HG03558 (cell line): ENCODE results near the gene ASTE1.
"Not testable (repeated sequence)": the region's sequence is repeated elsewhere in the genome, so short reads cannot be mapped to it uniquely, and the experiment has no call there.

Source experiments
- ATAC-seq: cut with Tn5 transposase; IDR thresholded peaks from one replicate; pipeline ENCODE4 v1.9.1; 2021; ENCODE audit warnings: moderate number of reproducible peaks; ENCODE audit not compliant: unreplicated experiment; ENCODE audit errors: extremely low read depth

Gene ASTE1

GRCh38 chr3:131009698-131010097 is 16.9 kb downstream of the ASTE1 start:
- ATAC-seq, result no peak

GRCh38 chr3:131008326-131008725 is 18.3 kb downstream of the ASTE1 start:
- ATAC-seq, result no peak

- ATAC-seq, result no peak
Measured at GRCh38 chr3:131007782-131008181, 18.8 kb downstream of the ASTE1 start.

- no peak for ATAC-seq
Measured at GRCh38 chr3:131007256-131007655, 19.4 kb downstream of the ASTE1 start.

- ATAC-seq, result no peak
Measured at GRCh38 chr3:131004603-131005002, 22.0 kb downstream of the ASTE1 start.

GRCh38 chr3:131001071-131001470 is 25.6 kb downstream of the ASTE1 start:
- ATAC-seq, result no peak

- no peak for ATAC-seq
Measured at GRCh38 chr3:130997289-130997688, 29.3 kb downstream of the ASTE1 start.

GRCh38 chr3:130992344-130992743 is 34.3 kb downstream of the ASTE1 start:
- ATAC-seq, result no peak

GRCh38 chr3:130991126-130991525 is 35.5 kb downstream of the ASTE1 start:
- no peak for ATAC-seq

GRCh38 chr3:130990282-130990681 is 36.3 kb downstream of the ASTE1 start:
- ATAC-seq, result no peak

GRCh38 chr3:130981469-130981868 is 45.2 kb downstream of the ASTE1 start:
- no peak for ATAC-seq

- no peak for ATAC-seq
Measured at GRCh38 chr3:130979117-130979516, 47.5 kb downstream of the ASTE1 start.

GRCh38 chr3:130976706-130977105 is 49.9 kb downstream of the ASTE1 start:
- no peak for ATAC-seq

- no peak for ATAC-seq
Measured at GRCh38 chr3:130975251-130975650, 51.4 kb downstream of the ASTE1 start.

- ATAC-seq, result no peak
Measured at GRCh38 chr3:130974201-130974600, 52.4 kb downstream of the ASTE1 start.

GRCh38 chr3:130973406-130973805 is 53.2 kb downstream of the ASTE1 start:
- ATAC-seq, result no peak

GRCh38 chr3:130972592-130972991 is 54.0 kb downstream of the ASTE1 start:
- not testable (repeated sequence) for ATAC-seq

- ATAC-seq, result no peak
Measured at GRCh38 chr3:130971208-130971607, 55.4 kb downstream of the ASTE1 start.

- no peak for ATAC-seq
Measured at GRCh38 chr3:130969621-130970020, 57.0 kb downstream of the ASTE1 start.

GRCh38 chr3:130968221-130968620 is 58.4 kb downstream of the ASTE1 start:
- ATAC-seq, result no peak

- ATAC-seq, result no peak
Measured at GRCh38 chr3:130967281-130967680, 59.3 kb downstream of the ASTE1 start.

GRCh38 chr3:130963878-130964277 is 62.7 kb downstream of the ASTE1 start:
- no peak for ATAC-seq
